Endothelial cell of umbilical vein (primary cell): ENCODE measurements around the gene RPL5. TPM values are rescaled to one million over a fixed set of nuclear protein-coding genes. Genes with fewer than 3 reads are reported as not detected.

Experiments used
- BruUV-seq: library from RNA; stranded (reverse); fragments of 400-500 nt; replicated peaks from 2 replicates; lab custom pipeline; 2021; lab: Mats Ljungman, UMichigan
- CTCF ChIA-PET: fragments of 300-600, 350-600 bp; sonication (Branson Sonifier 250); formaldehyde crosslinking; loops from one replicate; lab custom pipeline; 2021; ENCODE audit warnings: antibody characterized with exemption, inconsistent platforms; lab: Charles Lee
- POLR2A ChIA-PET: fragments of 300-600, 350-600 bp; sonication (Branson Sonifier 250); formaldehyde crosslinking; loops from one replicate; lab custom pipeline; 2021; ENCODE audit warnings: antibody characterized with exemption, inconsistent platforms; lab: Charles Lee
- DNase-seq: peaks from one replicate; pipeline ENCODE4 v3.0.0-alpha.2; 2011; ENCODE audit warnings: low read depth, low spot score
- FAIRE-seq: peaks from 2 replicates; lab custom pipeline; 2011; peaks lifted over from hg19 to GRCh38; lab: Jason Lieb, UNC
- H2AFZ ChIP-seq: 2 replicates; pipeline ENCODE4 v1.6.0; 2012; ENCODE audit warnings: low read depth, low read length, control low read depth, inconsistent platforms
- H3K27ac ChIP-seq: 2 replicates; pipeline ENCODE4 v1.5.1; 2011; ENCODE audit warnings: low read depth, mild to moderate bottlenecking, control low read depth, low read length, moderate library complexity; ENCODE audit not compliant: insufficient read depth
- H3K27me3 ChIP-seq, 2 experiments: 2 replicates each; pipeline versions ENCODE4 v1.6.0 to v1.6.1; 2011; ENCODE audit warnings: low read length in 2 of 2, mixed read lengths in 1 of 2; ENCODE audit not compliant: control insufficient read depth in 2 of 2, insufficient read depth in 2 of 2
- H3K36me3 ChIP-seq, 2 experiments: 2 replicates in 1 of 2; 3 replicates in 1 of 2; pipeline ENCODE4 v1.5.1; 2011; ENCODE audit warnings: low read length in 2 of 2, mild to moderate bottlenecking in 1 of 2, moderate library complexity in 1 of 2; ENCODE audit not compliant: control insufficient read depth in 2 of 2, insufficient read depth in 2 of 2; ENCODE audit errors: extremely low read depth in 1 of 2
- H3K4me1 ChIP-seq: 3 replicates; pipeline ENCODE4 v1.5.1; 2011; ENCODE audit warnings: mild to moderate bottlenecking, low read length; ENCODE audit not compliant: control insufficient read depth, insufficient read depth; ENCODE audit errors: extremely low read depth
- H3K4me2 ChIP-seq: 2 replicates; pipeline ENCODE4 v1.6.1; 2011; ENCODE audit warnings: low read length, control low read depth, mixed read lengths; ENCODE audit not compliant: insufficient read depth
- H3K4me3 ChIP-seq, 3 experiments: fragments of 200-600 bp in 1 of 3; sonication (generic), shearing (Covaris generic) in 1 of 3; replicated peaks in 1 of 3; 2 replicates each; pipeline ENCODE4 v1.5.1; 2011 to 2016; ENCODE audit warnings: control low read depth in 3 of 3, low read length in 3 of 3, mild to moderate bottlenecking in 2 of 3, inconsistent platforms in 1 of 3, low read depth in 1 of 3, moderate library complexity in 1 of 3; ENCODE audit not compliant: insufficient read depth in 1 of 3
- H3K79me2 ChIP-seq: 2 replicates; pipeline ENCODE4 v1.6.0; 2012; ENCODE audit warnings: low read length, inconsistent platforms; ENCODE audit not compliant: control insufficient read depth, insufficient read depth
- H3K9ac ChIP-seq: replicated peaks from 2 replicates; pipeline ENCODE3; 2011; ENCODE audit warnings: low read length, control low read depth; ENCODE audit not compliant: insufficient read depth; ENCODE audit errors: extremely low read depth
- H3K9me1 ChIP-seq: replicated peaks from 3 replicates; pipeline ENCODE4 v1.6.0; 2011; ENCODE audit warnings: mild to moderate bottlenecking, low read length; ENCODE audit not compliant: control insufficient read depth, insufficient read depth; ENCODE audit errors: extremely low read depth
- H3K9me3 ChIP-seq: replicated peaks from 2 replicates; pipeline ENCODE4 v1.5.1; 2012; ENCODE audit warnings: low read length, inconsistent platforms; ENCODE audit not compliant: control insufficient read depth, insufficient read depth
- H4K20me1 ChIP-seq: replicated peaks from 2 replicates; pipeline ENCODE3; 2011; ENCODE audit warnings: mild to moderate bottlenecking, low read length; ENCODE audit not compliant: control insufficient read depth, insufficient read depth; ENCODE audit errors: extremely low read depth
- EZH2 ChIP-seq: IDR thresholded peaks from 2 replicates; pipeline ENCODE4 v1.6.1; 2012; ENCODE audit warnings: borderline replicate concordance, low read depth, mild to moderate bottlenecking, moderate library complexity, low read length, inconsistent platforms; ENCODE audit not compliant: severe bottlenecking
- FOS ChIP-seq: IDR thresholded peaks from 2 replicates; pipeline ENCODE4 v1.6.1; 2011; ENCODE audit warnings: mild to moderate bottlenecking, low read length, moderate library complexity, borderline replicate concordance; ENCODE audit not compliant: insufficient read depth
- GATA2 ChIP-seq: IDR thresholded peaks from 2 replicates; pipeline ENCODE4 v1.7.0; 2011; ENCODE audit warnings: low read depth, mild to moderate bottlenecking, moderate library complexity, mixed read lengths, low read length; ENCODE audit not compliant: insufficient read length, insufficient read depth
- JUN ChIP-seq: IDR thresholded peaks from 2 replicates; pipeline ENCODE4 v1.6.1; 2011; ENCODE audit warnings: borderline replicate concordance, low read depth; ENCODE audit not compliant: insufficient read length, insufficient read depth
- MYC ChIP-seq: IDR thresholded peaks from one replicate; pipeline ENCODE4 v1.6.1; 2011; ENCODE audit warnings: mild to moderate bottlenecking, low read depth, low read length
- POLR2A ChIP-seq: IDR thresholded peaks from 2 replicates; pipeline ENCODE4 v1.6.1; 2012; ENCODE audit warnings: low read depth, mild to moderate bottlenecking, control low read depth, low read length
- POLR2AphosphoS5 ChIP-seq: IDR thresholded peaks from 2 replicates; pipeline ENCODE4 v1.6.1; 2012; ENCODE audit warnings: low read depth, mild to moderate bottlenecking, control low read depth, low read length, moderate library complexity; ENCODE audit not compliant: insufficient read depth
- dilution Hi-C: fragments of 300-500 bp; cut with MboI; formaldehyde crosslinking; loops from one replicate; pipeline ENCODE4 v1.15.0; 2019; ENCODE audit warnings: low sequenced_read_pairs; ENCODE audit not compliant: extremely low pct_ligation_motif_present
- intact Hi-C: fragments of 100-400 bp; cut with micrococcal nuclease; formaldehyde crosslinking; loops from one replicate; pipeline ENCODE4 v1.10.0; 2022
- polyA plus RNA-seq, 4 experiments: library from polyadenylated mRNA; depleted of rRNA in 3 of 4; stranded (reverse) in 3 of 4; unstranded in 1 of 4; fragments of >200 nt; gene quantifications; 2 replicates each; pipeline versions ENCODE4 v1.2.1 to v1.2.3, GENCODE V29; 2011 to 2012; ENCODE audit warnings: missing spikeins in 1 of 4
- total RNA-seq: library from RNA; stranded (reverse); gene quantifications from 2 replicates; pipeline ENCODE4 v1.2.3, GENCODE V29; 2021
- TF ChIP-seq, protein P1 (sequence below), 2 donors: IDR thresholded peaks; 1 replicate in 1 of 2; 2 replicates in 1 of 2; pipeline ENCODE4 v1.5.1; 2011; ENCODE audit warnings: low read length in 2 of 2, mild to moderate bottlenecking in 2 of 2, moderate library complexity in 2 of 2, control low read depth in 1 of 2, inconsistent platforms in 1 of 2, low read depth in 1 of 2; ENCODE audit not compliant: insufficient read depth in 1 of 2; ENCODE audit errors: extremely low read depth in 1 of 2
- TF ChIP-seq, protein P2 (sequence below): IDR thresholded peaks from 2 replicates; pipeline ENCODE4 v1.6.1; 2011; ENCODE audit not compliant: insufficient read depth, insufficient read length

The RPL5 gene
- total and polyA plus RNA-seq, 2 donors (not counting 3 experiments of a cell fraction or from before 2014, with no cell fraction given) = 1,109 to 1,237 TPM

DNA sequence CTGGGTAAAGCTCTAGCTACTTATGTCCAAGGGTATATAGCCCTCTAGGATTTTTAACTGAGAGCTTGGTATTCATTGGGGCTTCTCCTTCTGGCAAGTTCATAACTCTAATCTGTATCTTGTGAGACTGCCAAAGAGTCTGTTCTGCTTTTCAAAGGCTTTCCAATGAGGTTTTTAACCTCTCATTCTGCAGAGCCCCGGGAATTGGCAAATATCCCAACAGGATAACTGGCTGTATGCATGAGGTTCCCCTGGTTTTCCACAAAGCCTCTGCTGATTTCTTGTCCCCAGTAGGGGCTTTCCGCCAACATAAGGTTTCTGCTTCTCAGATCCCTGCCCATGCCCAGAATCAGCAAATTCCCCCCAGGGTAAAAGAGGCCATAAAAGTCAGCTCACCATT, 40.9 kb downstream of the RPL5 start:
- no TSS peak for BruUV-seq

DNA sequence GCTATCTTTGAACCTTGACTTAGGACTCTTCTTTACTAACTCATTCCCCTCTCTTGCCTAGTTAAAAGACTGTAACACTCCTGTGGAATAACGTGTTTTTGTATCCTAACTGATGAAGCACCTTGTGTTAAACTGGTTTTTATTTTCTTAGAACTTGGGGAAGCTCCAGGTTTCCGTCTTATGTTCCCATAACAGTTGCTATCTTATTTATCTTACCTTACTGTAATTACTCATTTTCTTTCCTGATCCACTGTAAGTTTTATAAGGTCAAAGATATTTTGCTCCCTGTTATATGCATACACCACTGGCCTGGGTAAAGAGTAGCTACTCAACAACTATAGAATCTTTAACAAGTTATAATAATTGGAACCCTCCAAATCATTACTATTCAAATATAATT, 43.1 kb downstream of the RPL5 start:
- Histone ChIP-seq H3K4me3 (no peak overlapping the region), H4K20me1 (no peaks in the 10 kb centered on the region), H3K9me1 (no peaks in the 10 kb centered on the region), H3K79me2 (no peaks in the 10 kb centered on the region), H3K4me1 (no peaks in the 10 kb centered on the region), H3K9ac (no peak overlapping the region), H2AFZ (no peak overlapping the region), H3K27me3 (peaks cover 4 to 6% of the 10 kb centered on the region in 2 experiments), H3K4me2 (no peak overlapping the region), H3K9me3 (no peaks in the 10 kb centered on the region), H3K36me3 (no peaks in the 10 kb centered on the region), H3K27ac (no peak overlapping the region)
- intact Hi-C loops = no loop called here
- dilution Hi-C loops = no loop called here
- DNase-seq = no peak
- ChIA-PET POLR2A (no interaction called here), CTCF (interaction anchor here (1.4 kb wide), 1 partner anchor 10 kb away, joined by 4 read pairs; no protein-coding TSS in a partner anchor)
- BruUV-seq = no TSS peak
- TF ChIP-seq JUN = no peak
- TF ChIP-seq, protein P1, sequence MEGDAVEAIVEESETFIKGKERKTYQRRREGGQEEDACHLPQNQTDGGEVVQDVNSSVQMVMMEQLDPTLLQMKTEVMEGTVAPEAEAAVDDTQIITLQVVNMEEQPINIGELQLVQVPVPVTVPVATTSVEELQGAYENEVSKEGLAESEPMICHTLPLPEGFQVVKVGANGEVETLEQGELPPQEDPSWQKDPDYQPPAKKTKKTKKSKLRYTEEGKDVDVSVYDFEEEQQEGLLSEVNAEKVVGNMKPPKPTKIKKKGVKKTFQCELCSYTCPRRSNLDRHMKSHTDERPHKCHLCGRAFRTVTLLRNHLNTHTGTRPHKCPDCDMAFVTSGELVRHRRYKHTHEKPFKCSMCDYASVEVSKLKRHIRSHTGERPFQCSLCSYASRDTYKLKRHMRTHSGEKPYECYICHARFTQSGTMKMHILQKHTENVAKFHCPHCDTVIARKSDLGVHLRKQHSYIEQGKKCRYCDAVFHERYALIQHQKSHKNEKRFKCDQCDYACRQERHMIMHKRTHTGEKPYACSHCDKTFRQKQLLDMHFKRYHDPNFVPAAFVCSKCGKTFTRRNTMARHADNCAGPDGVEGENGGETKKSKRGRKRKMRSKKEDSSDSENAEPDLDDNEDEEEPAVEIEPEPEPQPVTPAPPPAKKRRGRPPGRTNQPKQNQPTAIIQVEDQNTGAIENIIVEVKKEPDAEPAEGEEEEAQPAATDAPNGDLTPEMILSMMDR (IDR thresholded peaks at IDR 0.05; ENCODE audit: extremely low read depth in 1 of 2, insufficient read depth in 1 of 2, low read depth in 1 of 2, low read length in 2 of 2) = no peak
- no peak for TF ChIP-seq EZH2
- no peak for TF ChIP-seq MYC
- TF ChIP-seq, protein P2, sequence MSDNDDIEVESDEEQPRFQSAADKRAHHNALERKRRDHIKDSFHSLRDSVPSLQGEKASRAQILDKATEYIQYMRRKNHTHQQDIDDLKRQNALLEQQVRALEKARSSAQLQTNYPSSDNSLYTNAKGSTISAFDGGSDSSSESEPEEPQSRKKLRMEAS = no peak
- TF ChIP-seq GATA2 = no peak
- TF ChIP-seq POLR2AphosphoS5 = no peak
- TF ChIP-seq POLR2A = no peak
- no peak for TF ChIP-seq FOS
- no peak for FAIRE-seq

More for the DNA sequence above, 40.9 kb downstream of the RPL5 start:
- H3K27me3 ChIP-seq = peaks cover 4 to 6% of the 10 kb centered on the region in 2 experiments
- no peak overlapping the region for H3K9ac ChIP-seq
- no peaks in the 10 kb centered on the region for H4K20me1 ChIP-seq
- ChIA-PET CTCF (no interaction called here), POLR2A (no interaction called here)
- H3K9me3 ChIP-seq = no peaks in the 10 kb centered on the region
- no peaks in the 10 kb centered on the region for H3K4me1 ChIP-seq
- FAIRE-seq = no peak
- DNase-seq = no peak
- no peak overlapping the region for H3K4me3 ChIP-seq
- no peaks in the 10 kb centered on the region for H3K36me3 ChIP-seq
- H3K9me1 ChIP-seq = no peaks in the 10 kb centered on the region
- intact Hi-C loops (no loop called here), dilution Hi-C loops (no loop called here)
- no peaks in the 10 kb centered on the region for H3K79me2 ChIP-seq
- TF ChIP-seq, protein P2 = no peak
- TF ChIP-seq MYC = no peak
- H3K27ac ChIP-seq = no peak overlapping the region
- H2AFZ ChIP-seq = no peak overlapping the region
- no peak overlapping the region for H3K4me2 ChIP-seq
